ENCODE data around the gene ABHD2. TPM values are rescaled to one million over a fixed set of nuclear protein-coding genes. Genes with fewer than 3 reads are reported as not detected.
A peak's percentile ranks its signal among the peaks of the same experiment; 100 is the strongest.

The ABHD2 gene
- total and polyA plus RNA-seq, 9 of the 15 experiments (the other 6 are each of a cell fraction or from before 2014, with no cell fraction given) = 16.9 to 99.8 (median 47.5) TPM

DNA sequence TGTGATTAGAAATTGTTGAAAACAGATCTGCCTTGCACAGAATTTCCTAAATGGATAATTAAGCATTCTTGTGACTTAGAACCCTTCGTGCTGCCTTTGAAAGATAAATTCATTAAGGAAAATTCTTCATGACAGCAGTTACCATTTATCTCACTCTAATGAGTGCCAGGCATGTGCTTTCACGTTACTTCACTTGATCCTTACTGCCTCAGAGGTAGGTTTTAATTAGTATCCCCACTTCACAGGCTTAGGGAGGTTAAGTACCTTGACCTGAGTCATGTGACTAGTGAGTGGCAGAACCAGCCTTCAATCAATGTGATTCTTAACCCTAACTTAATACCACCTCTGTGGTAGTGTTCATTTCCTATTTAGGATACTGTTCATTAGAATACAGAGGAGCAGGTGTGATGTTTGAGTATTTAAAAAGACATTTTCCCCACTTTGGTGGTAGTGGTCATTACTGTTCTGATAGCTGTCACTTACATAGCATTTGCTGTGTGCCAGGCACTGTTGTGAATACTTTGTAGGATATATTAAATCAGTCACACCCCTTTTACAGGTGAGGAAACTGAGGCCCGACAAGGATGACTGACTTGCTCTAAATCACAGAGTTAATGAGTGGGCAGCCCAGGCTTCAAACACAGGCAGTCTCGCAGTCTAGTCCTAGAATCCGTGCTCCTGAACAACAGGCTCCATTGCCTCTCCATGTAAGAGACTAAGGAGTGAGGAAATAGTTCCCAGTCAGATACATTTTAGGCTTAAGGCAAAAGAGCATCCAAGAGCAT lies 75.2 kb downstream of the ABHD2 start:
- Histone ChIP-seq H3K27ac (ENCODE audit: extremely low read depth, low read depth, low read length) (no peak overlapping the region), H3K9ac (ENCODE audit: insufficient read depth in 1 of 2, low read depth in 2 of 2, low read length in 2 of 2) (no peak overlapping the region), H4K20me1 (replicated peaks; ENCODE audit: control insufficient read depth, insufficient read depth, low read length) (no peaks in the 10 kb centered on the region), H3K79me2 (ENCODE audit: control insufficient read depth, insufficient read depth, low read length) (no peaks in the 10 kb centered on the region), H3K4me1 (replicated peaks in 1 of 2; ENCODE audit: control insufficient read depth in 2 of 2, insufficient read depth in 2 of 2, low read length in 2 of 2) (peaks cover 0 to 14% of the 10 kb centered on the region in 2 experiments; a peak in 2 of 5 replicates), H3K9me3 (replicated peaks; ENCODE audit: control insufficient read depth, insufficient read depth, low read depth, low read length) (no peaks in the 10 kb centered on the region), H3K4me2 (ENCODE audit: insufficient read depth, low read length) (no peak overlapping the region), H3K9me1 (ENCODE audit: control insufficient read depth, insufficient read depth, low read length) (no peaks in the 10 kb centered on the region), H3K36me3 (ENCODE audit: control insufficient read depth, insufficient read depth, low read length) (peaks cover 65% of the 10 kb centered on the region; the same call in 2 of the 3 replicates), H3K4me3 (no peak overlapping the region), H2AFZ (ENCODE audit: low read depth, low read length) (no peak overlapping the region), H3K27me3 (ENCODE audit: control insufficient read depth in 2 of 2, insufficient read depth in 2 of 2, low read length in 2 of 2) (no peaks in the 10 kb centered on the region)
- ATAC-seq (no peak), FAIRE-seq (no peak), DNase-seq (ENCODE audit: extremely low read depth in 1 of 4, low spot score in 3 of 4) (no peak)
- ChIA-PET POLR2A (interaction anchor here (1.6 kb wide), 1 partner anchor 17 kb away, joined by 3 read pairs; no protein-coding TSS in a partner anchor), CTCF (ENCODE audit: low intra/inter-chr PET ratio) (no interaction called here)
- in situ Hi-C loops (cut with MboI) = no loop called here
- intact Hi-C loops (cut with micrococcal nuclease) = no loop called here
- TF ChIP-seq, protein P1, sequence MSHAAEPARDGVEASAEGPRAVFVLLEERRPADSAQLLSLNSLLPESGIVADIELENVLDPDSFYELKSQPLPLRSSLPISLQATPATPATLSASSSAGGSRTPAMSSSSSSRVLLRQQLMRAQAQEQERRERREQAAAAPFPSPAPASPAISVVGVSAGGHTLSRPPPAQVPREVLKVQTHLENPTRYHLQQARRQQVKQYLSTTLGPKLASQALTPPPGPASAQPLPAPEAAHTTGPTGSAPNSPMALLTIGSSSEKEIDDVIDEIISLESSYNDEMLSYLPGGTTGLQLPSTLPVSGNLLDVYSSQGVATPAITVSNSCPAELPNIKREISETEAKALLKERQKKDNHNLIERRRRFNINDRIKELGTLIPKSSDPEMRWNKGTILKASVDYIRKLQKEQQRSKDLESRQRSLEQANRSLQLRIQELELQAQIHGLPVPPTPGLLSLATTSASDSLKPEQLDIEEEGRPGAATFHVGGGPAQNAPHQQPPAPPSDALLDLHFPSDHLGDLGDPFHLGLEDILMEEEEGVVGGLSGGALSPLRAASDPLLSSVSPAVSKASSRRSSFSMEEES (CRISPR knock-in tag; IDR thresholded peaks at IDR 0.05) = peak; percentile 67
- TF ChIP-seq HMGN3 (IDR thresholded peaks at IDR 0.05; ENCODE audit: borderline replicate concordance, extremely low read depth, insufficient read length, low read depth, low read length) (no peak), NR2C2 (CRISPR knock-in tag; IDR thresholded peaks at IDR 0.05) (no peak), NR2C2 (tag; IDR thresholded peaks at IDR 0.05) (no peak), RBM25 (IDR thresholded peaks at IDR 0.05; ENCODE audit: low read depth, low read length, severe bottlenecking) (peak; percentile 52)
- TF ChIP-seq, protein P2, sequence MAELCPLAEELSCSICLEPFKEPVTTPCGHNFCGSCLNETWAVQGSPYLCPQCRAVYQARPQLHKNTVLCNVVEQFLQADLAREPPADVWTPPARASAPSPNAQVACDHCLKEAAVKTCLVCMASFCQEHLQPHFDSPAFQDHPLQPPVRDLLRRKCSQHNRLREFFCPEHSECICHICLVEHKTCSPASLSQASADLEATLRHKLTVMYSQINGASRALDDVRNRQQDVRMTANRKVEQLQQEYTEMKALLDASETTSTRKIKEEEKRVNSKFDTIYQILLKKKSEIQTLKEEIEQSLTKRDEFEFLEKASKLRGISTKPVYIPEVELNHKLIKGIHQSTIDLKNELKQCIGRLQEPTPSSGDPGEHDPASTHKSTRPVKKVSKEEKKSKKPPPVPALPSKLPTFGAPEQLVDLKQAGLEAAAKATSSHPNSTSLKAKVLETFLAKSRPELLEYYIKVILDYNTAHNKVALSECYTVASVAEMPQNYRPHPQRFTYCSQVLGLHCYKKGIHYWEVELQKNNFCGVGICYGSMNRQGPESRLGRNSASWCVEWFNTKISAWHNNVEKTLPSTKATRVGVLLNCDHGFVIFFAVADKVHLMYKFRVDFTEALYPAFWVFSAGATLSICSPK (IDR thresholded peaks at IDR 0.05; ENCODE audit: borderline replicate concordance) = no peak
- 93% methylated on average over 5 of the region's 5 CpGs for WGBS (ENCODE audit: insufficient coverage, low coverage, missing lambda C conversion rate)
- BruUV-seq (replicated peaks) = no TSS peak
